ENCODE measurements around the gene SUSD3.
A peak's percentile ranks its signal among the peaks of the same experiment; 100 is the strongest.

The SUSD3 gene

DNA sequence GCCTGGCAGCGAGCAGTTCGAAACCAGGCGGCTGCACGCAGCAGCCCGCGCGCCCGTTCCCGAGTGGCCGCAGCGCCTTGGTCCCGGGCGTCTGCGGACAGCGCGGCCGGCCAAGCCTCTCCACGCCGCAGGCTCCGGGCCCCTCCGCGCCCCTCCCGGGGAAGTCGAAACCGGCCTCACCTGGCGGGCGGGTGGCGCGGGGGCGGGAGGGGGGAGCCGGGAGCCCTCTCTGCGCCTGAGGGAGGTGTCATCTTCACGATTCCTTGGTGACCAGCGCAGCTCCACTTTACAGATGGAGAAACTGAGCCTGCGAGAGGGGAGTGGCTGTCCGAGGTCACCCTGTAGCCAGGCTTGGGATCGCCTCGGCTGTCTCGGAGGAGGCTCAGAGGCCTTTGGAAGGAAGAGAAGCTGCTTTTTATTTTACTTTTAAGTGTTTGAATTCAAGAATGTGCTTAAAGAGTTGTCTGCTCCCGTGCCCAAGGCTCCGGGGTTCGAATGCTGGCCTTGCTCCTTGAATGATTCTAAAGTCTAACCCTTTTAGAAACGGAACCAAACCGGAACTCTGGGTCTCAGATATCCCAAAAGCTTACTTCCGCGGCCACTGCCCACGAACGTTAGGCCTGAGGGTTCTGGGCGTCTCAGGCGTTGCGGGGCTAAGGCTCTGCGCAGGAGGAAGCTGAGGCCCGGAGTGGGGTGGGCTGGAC, 662 bp downstream of the SUSD3 start:
- TF ChIP-seq, protein P1, sequence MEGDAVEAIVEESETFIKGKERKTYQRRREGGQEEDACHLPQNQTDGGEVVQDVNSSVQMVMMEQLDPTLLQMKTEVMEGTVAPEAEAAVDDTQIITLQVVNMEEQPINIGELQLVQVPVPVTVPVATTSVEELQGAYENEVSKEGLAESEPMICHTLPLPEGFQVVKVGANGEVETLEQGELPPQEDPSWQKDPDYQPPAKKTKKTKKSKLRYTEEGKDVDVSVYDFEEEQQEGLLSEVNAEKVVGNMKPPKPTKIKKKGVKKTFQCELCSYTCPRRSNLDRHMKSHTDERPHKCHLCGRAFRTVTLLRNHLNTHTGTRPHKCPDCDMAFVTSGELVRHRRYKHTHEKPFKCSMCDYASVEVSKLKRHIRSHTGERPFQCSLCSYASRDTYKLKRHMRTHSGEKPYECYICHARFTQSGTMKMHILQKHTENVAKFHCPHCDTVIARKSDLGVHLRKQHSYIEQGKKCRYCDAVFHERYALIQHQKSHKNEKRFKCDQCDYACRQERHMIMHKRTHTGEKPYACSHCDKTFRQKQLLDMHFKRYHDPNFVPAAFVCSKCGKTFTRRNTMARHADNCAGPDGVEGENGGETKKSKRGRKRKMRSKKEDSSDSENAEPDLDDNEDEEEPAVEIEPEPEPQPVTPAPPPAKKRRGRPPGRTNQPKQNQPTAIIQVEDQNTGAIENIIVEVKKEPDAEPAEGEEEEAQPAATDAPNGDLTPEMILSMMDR (IDR thresholded peaks at IDR 0.05; ENCODE audit: low read depth, low read length, missing control alignments), result no peak
- no peak for DNase-seq (ENCODE audit: low read depth)
- H3K4me3 ChIP-seq (ENCODE audit: low read depth, low read length), result peak overlapping the region; percentile 68

DNA sequence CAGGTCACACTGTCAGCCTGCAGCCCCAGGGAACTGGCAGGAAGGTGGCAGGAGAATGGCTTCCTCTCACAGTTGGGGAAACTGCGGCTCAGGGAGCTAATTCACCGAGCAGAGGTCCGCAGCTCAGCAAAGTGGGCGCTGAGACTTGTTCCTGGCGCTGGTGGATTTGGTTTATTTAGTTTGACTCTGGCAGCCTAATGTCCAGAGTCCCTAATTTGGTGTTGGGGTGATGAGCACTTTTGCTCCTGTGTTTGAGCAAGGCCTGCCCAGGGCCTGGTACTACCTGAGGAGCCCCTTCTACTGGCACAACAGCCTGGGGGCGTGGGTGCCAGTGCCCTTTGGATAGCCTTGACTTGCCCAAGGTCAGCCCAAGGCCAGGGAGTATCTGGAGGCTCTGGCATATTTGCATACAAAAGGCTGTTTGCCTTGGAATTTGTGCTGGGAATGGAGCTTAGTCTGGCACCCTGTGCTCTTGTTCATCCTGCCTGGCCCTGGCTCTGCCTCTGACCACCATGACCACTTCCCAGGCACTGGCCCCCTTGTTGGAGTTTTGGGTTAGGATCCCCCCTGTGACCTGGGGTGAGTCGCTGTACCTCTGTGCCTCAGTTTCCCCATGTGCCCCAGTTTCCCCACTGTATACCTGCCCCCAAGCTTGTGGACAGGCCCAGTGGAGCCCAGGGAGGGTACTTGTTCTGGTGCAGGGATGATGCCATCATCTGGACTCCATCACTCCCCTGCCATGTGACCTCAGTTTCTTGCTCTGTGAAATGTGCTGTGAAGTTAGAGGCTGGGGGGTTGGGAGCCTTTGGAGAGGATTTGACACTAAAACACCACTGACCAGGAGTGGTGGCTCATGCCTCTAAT, 1.4 kb downstream of the SUSD3 start:
- H3K4me3 ChIP-seq (ENCODE audit: low read depth, low read length), result peak overlapping the region; percentile 68
- no peak for DNase-seq (ENCODE audit: low read depth)
- TF ChIP-seq, protein P1 (IDR thresholded peaks at IDR 0.05; ENCODE audit: low read depth, low read length, missing control alignments), result no peak

DNA sequence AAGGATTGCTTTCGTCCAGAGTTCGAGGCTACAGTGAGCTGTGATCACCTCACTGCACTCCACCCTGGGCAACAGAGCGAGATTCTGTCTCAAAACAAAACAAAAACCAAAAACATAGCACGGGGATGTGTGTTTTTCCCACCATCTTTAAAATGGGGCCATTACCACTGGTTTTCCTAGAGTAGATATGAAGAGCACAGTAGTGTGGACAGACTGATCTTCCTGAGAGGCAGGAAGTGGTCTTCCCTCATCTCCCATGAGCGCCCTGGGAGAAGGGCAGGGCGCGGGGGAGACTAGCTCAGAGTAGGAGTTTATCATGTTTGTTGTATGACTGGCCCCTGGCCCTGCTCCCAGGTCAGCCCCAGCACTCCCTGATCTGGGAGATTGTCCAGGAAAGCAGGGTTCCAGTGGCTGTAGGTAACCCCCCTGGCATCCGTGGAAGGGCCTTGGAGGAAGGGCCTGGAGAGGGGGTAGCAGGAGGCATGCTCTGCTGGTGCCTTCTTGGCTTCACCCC, 2.3 kb downstream of the SUSD3 start:
- peak overlapping the region; percentile 68 for H3K4me3 ChIP-seq (ENCODE audit: low read depth, low read length)
- TF ChIP-seq, protein P1 (IDR thresholded peaks at IDR 0.05; ENCODE audit: low read depth, low read length, missing control alignments), result no peak
- DNase-seq (ENCODE audit: low read depth), result no peak

DNA sequence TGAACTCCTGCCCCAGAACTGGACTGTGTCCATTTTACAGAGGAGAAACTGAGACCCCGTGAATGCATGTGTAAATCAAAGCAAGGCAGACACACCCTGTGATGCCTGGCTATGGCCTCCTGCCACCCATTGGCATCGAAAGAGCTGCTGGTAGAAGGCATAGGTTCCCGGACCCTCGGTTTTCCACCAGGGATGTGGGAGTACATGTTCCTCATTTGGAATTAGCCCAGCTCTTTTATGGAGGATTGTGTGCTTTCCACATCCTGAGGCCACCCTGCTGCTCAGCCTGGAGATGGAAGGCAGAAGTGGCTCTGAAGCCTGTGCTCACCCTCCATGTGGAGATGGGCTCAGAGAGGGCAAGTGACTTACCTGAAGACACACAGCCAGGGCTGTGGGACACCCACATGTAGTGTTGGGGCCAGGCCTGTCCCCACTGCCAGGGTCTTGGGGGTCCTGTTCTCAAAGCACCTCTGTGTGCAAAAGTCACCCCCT, 2.8 kb downstream of the SUSD3 start:
- no peak for DNase-seq (ENCODE audit: low read depth)
- peak overlapping the region; percentile 7 for H3K4me3 ChIP-seq (ENCODE audit: low read depth, low read length)
- TF ChIP-seq, protein P1 (IDR thresholded peaks at IDR 0.05; ENCODE audit: low read depth, low read length, missing control alignments), result no peak

DNA sequence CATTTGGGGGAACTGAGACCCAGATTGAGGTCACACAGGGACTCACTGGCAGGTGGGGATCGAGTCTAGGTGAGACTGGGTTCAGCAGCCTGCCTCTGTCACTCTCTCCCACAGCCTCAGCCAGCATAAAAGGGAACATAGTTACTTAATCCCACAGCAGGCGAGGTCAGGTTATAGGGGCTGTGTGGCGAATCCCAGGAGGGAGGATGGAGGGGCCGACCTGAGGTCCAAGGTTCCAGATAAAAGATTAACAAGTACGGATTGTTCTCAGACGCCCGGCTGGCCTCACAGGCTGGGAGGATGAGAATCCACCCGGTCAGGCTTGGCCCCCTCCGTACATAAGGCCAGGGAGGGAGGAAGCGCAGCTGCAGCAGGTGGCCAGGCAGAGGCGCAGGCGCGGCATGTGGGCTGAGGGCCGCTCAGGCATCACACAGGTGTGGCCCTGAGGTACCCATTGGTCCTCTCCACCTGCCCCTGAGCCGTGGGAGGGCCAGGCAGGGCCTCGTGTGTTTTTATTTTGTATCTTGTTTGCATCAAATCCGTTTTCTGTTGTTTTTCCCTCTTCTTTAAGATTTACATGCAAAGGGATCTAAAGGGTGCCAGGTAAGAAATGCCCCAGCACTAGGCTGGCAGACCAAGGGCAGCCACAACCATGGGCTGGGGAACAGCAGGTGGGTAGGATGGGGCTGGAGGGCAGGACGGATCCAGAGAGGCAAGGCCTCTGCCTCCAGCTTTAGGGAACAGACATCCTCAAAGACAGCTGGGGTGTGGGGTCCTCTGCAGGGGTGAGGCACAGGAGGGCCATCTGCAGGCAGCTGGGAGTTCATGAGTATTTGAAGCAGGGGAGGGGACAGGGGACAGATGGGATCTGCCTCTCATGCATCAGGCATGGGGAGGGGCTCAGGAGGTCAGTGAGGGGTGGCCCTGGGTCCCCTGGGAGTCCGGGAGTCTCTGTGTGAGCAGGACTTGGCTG, 3.6 kb downstream of the SUSD3 start:
- no peak for DNase-seq (ENCODE audit: low read depth)
- TF ChIP-seq, protein P1 (IDR thresholded peaks at IDR 0.05; ENCODE audit: low read depth, low read length, missing control alignments), result no peak
- H3K4me3 ChIP-seq (ENCODE audit: low read depth, low read length), result no peak overlapping the region; the same call in 1 of the 2 replicates
